Stimulated activated CD4-positive, alpha-beta T cell treated with anti-CD3 and anti-CD28 coated beads, Interleukin-4, amount 100 ng/mL, for 48 hours (primary cell): ENCODE data around the gene TOMM40L.
"Not testable (repeated sequence)": the region's sequence is repeated elsewhere in the genome, so short reads cannot be mapped to it uniquely, and the experiment has no call there.

ENCODE experiments used
- DNase-seq, 2 donors: peaks; one replicate each; pipeline ENCODE4 v3.0.0-alpha.2; 2020; ENCODE audit warnings: low read depth in 2 of 2

TOMM40L gene

DNA sequence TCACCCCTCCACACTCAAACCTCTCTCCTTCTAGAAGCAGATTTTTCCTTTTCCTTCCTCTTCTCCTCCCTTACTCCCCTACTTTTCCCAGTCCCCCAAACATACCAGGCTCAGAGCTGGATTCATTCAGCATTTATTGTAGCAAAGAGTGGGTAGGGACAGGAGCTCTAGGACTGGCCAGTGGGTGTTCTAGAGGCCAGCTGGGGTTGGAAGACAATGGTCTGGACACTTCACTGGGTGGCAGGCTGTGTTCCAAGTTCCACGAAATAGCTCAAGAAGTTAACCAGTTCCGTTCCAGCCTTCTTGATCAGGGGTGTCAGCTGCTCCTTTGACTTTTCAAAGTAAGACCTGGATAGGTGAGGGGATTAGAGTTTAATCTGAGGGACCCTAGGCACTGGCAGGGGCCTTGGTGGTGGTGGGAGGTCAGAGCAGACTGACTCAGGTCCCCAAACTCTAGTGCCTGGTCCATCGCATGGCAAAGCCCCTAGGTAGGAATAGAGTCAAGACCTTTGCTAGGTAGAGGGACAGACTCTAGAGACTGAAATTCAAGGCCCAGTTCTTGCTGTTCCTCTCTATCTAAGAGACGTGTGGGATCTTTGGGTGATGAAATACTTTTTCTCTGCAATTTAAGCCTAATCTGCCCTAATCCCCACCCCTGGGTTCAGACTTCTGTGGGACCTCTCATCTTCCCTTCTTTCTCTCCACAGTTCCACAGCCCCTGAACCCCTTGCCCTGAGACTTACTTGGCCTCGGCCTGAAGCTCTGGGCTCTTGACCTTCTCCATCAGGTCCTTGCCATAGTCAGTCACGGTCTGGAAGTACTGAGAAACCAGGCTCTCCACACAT, 3.5 kb upstream of the TOMM40L start:
- DNase-seq: no peak

DNA sequence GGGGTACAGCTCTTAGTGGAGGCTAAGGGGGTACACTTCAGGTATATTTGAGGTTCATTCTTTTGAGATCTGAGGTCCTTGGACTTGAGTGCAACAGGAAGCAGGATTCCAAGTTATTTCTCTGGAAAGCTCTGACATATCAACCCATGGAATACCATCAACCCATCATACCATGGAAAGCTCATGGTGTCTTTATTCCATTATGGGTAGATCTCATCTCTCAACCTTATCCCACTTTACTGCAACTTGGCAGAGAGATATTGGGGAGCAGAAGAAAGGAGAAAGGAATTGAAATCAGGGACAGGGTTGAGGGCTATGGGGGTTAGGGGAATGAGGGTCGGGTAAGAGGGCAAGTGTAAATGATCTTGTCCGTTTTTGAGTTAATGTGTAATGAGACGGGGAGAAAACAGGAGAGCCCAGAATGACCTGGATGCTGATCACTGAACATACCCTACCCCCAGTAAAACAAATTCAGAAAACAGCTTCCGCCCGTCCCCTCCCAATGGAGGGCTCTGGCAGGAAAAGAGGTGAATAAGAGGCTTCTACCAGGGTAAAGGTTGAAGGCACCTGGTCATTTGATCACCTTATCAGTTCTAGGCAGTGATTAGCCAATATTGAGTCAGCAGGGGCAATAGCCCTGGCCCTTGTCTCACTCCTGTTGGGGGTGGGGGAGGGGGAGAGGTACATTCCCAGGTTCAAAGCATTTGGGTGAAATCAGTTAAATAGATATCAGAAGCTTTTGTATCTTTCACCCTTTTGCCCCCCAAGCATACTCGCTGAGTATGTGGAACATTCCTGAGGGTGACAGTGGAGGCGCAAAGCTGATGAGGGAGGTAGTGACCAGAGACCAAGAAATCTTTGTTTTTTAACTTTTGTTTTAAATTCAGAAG, 1.8 kb upstream of the TOMM40L start:
- no peak for DNase-seq

DNA sequence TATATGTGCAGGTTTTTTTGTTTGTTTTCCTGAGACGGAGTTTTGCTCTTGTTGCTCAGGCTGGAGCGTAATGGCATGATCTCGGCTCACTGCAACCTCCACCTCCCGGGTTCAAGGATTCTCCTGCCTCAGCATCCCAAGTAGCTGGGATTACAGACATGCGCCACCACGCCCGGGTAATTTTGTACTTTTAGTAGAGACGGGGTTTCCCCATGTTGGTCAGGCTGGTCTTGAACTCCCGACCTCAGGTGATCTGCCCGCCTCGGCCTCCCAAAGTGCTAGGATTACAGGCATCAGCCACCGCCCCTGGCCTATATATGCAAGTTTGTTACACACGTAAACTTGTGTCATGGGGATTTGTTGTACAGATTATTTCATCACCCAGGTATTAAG, 1.2 kb upstream of the TOMM40L start:
- DNase-seq: not testable (repeated sequence)

- DNase-seq: no peak
These were observed 704 bp upstream of the TOMM40L start for GRCh38 chr1:161225178-161225533.

DNA sequence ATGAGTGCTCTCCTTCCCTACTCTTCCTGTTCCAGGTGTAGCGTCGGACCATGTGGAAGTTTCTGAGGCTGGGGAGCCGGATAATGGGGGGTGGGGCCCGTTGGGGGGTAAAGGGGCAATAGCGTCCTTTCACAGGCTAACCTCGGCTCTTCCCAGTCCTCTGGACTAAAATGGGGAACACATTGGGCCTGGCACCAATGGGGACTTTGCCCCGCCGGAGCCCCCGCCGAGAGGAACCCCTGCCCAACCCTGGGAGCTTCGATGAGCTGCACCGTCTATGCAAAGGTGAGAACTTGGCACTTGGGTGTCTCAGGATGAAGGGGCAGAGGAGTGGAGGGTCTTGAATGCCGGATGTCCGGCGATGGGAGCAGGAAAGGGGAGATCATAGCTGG, 456 bp downstream of the TOMM40L start:
- no peak for DNase-seq

- DNase-seq: no peak
These were observed 899 bp downstream of the TOMM40L start for GRCh38 chr1:161226759-161227158.

- DNase-seq: peak; percentile 84 to 94
These were observed 1.5 kb downstream of the TOMM40L start for GRCh38 chr1:161227196-161227871.

GRCh38 chr1:161228032-161228431, 2.2 kb downstream of the TOMM40L start:
- no peak for DNase-seq

GRCh38 chr1:161229896-161230295, 4.0 kb downstream of the TOMM40L start:
- no peak for DNase-seq

DNA sequence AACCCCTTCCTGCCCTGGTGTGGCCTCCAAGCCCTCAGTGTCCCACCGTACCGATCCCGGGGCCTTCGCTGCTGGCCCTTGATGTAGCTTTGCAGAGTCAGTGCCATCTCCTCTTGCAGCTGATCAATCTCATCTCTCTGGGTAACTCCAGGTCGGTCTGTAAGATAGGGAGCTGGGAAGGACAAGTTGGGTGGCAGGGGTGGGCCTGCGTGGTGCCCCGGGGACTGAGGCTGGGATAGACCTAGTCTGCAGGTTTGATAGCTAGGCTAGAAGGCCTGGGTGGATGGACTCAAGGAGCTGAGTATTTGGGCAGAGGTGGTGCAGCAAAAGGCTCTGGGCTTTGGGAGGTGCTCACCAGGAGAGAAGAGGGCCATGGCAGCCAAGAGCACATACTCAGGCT, 4.9 kb downstream of the TOMM40L start:
- DNase-seq: no peak

GRCh38 chr1:161233102-161233501, 7.2 kb downstream of the TOMM40L start:
- no peak for DNase-seq

DNA sequence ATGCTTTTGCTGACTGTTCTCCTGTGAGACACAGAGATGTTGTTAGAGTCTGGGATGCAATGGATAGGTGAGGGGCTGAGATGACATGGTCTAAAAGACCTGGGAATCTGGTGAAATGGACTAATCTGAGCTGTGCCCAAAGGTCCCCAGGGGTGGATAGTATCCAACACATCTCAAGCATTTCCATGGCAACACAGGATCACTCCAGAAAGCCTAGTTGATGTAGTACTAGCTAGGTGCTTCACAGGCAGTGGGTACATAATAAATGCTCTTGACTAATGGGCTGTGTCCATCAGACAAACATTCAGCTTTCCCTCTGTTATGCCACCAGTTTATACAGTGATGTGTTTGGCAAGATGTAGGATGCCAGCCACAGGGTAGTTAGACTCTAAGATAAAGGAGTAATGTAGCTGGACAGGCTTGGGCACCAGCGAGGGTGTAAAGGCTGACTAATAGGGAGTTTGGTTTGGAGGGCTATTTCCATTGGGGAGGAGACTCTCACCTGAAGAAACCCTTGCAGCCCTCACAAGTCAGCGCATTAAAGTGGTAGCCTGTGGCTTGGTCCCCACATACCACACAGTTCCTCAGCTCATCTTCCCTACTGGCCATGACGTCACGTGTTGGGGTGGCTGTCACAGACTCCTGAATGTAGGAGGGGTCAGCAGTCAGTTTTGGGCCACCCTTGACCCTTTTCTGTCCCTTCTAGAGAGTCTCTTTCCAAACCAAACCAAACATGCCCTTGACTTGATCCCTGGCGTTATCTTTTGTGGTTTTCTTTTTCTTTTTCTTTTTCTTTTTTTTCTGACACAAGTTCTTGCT, 10.3 kb downstream of the TOMM40L start:
- no peak for DNase-seq

DNA sequence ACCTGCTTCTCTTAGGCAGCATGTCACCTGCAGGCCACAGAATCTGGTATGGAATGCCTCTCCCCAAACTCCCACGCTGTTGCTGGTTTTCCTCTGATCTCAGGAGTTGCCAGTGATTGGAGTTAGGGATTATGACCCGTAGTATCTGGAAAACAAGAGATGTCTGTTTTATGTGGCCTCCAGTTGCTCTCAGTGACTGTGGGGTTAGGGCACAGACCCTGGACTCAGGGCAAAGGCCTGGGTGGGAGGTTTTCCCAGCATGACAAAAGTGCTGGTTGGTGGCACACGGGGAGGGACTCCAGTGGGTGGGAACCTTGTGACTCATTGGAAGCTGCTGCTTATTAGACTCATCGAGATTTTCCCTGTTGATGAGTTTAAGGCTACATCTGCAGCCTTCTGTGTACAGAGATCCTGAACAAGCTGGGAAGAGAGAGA, 12.2 kb downstream of the TOMM40L start, which contains the start of gene NR1I3:
TSS of gene NR1I3 (minus strand) at position 165 of the 435 bp plus-strand sequence. CDS start 1,638 bp downstream, outside the sequence.
- no peak for DNase-seq

GRCh38 chr1:161241682-161242081, 15.8 kb downstream of the TOMM40L start:
- no peak for DNase-seq

- no peak for DNase-seq
These were observed 16.5 kb downstream of the TOMM40L start for GRCh38 chr1:161242313-161242712.

DNA sequence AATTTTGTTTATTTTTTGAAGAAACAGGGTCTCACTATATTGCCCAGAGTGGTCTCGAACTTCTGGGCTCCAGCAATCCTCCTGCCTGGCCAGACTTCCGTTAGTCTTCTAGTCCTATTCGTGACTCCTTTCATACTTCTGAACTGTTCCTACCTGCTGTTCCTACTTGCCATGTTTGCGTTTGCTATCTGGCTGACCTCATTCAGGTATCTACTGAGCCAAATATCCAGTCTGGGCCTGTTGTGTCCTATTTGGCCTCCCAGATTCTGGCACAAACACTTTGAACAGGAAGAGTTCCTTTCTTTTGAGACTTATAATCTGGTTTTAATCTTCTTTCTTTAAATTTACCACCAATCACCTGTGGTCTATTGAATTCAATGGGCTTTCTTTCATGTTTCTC, 19.0 kb downstream of the TOMM40L start:
- DNase-seq: no peak

GRCh38 chr1:161250100-161250499, 24.2 kb downstream of the TOMM40L start:
- not testable (repeated sequence) for DNase-seq

DNA sequence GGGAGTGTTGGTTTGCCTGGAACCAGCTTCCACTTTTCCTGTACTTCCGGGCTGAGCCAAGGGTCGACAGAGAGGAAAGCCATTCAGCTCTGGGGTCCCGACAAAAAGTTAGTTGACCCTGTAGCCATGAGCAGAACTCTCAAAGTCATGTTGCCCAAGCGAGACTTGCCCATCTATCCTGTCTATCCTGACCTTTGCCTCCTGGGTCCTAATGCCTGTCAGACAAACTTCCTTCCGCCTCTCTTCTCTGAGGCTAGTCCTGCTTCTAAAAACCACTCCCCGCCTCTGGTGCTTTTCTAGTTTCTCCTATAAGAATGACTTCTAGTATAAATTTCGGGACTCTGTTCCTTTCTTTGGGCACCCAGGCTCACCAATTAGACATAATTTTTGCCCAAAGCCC, 25.0 kb downstream of the TOMM40L start:
- no peak for DNase-seq

DNA sequence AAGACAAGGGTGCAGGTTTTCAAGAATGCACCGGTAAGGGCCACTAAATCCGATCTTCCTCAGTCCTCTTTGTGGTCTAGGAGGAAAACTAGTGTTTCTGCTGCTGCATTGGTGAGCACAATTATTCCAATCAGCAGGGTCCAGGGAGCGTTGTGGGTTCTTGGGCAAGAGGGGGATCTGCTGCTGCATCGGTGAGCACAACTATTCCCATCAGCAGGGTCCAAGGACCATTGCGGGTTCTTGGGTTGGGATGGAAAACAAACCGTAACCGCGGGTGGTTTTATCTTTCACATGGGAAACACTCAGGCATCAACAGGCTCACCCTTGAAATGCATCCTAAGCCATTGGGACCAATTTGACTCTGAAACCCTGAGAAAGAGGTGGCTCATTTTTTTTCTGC, 25.7 kb downstream of the TOMM40L start:
- DNase-seq: no peak

GRCh38 chr1:161255302-161255701, 29.4 kb downstream of the TOMM40L start:
- DNase-seq: not testable (repeated sequence)

DNA sequence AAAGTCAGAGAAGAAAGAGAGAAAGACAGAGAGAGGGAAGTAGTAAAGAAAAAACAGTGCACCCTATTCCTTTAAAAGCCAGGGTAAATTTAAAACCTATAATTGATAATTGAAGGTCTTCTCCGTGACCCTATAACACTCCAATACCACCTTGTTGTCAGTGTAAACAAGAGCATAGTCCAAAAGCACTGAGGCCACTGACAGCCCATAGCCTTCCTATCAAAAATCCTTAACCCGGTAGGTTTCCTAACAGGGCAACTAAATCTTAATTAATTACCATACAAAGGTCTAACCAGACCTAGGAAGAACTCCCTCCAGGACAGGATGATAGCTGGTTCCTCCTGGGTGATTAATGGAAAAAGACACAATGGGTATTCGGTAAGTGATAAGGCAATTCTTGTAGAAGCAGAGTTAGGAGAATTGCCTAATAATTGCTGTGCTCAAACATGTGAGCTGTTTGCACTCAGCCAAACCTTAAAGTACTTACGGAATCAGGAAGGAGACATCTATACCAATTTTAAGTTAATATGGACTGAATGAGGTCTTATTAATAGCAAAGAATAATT, 30.2 kb downstream of the TOMM40L start:
- DNase-seq: not testable (repeated sequence)
